K562 (cell line): ENCODE results near the gene TMEM131. TPM values are rescaled to one million over a fixed set of nuclear protein-coding genes. Genes with fewer than 3 reads are reported as not detected.
"Not testable (repeated sequence)": the region's sequence is repeated elsewhere in the genome, so short reads cannot be mapped to it uniquely, and the experiment has no call there.

Source experiments
- ATAC-seq: fragments of 200-7000 bp; cut with Tn5 transposase; 3 replicates; pipeline ENCODE4 v1.9.1; 2020; ENCODE audit warnings: moderate library complexity
- BruUV-seq: library from RNA; stranded (reverse); fragments of 400-500 nt; replicated peaks from 2 replicates; lab custom pipeline; 2021; lab: Mats Ljungman, UMichigan
- CTCF ChIA-PET: fragments of 300-600 bp; formaldehyde crosslinking; extraction: SDS; loops from one replicate; lab custom pipeline; 2021; ENCODE audit warnings: low intra/inter-chr PET ratio; lab: Yijun Ruan, JAX
- POLR2A ChIA-PET: fragments of 300-600, 350-650 bp; sonication (Branson Sonifier 250); formaldehyde crosslinking; extraction: SDS; loops from one replicate; lab custom pipeline; 2021; ENCODE audit warnings: antibody characterized with exemption, inconsistent platforms; lab: Yijun Ruan, JAX
- DNase-seq, 4 experiments: peaks; one replicate each; pipeline versions ENCODE4 v3.0.0 to v3.0.0-alpha.2; 2011 to 2018; ENCODE audit warnings: low spot score in 3 of 4, mixed read lengths in 3 of 4; ENCODE audit errors: extremely low read depth in 1 of 4
- FAIRE-seq: peaks from 2 replicates; lab custom pipeline; 2011; peaks lifted over from hg19 to GRCh38; lab: Jason Lieb, UNC
- H2AFZ ChIP-seq: 2 replicates; pipeline ENCODE4 v1.6.0; 2011; ENCODE audit warnings: low read depth, low read length, control low read depth, inconsistent platforms
- H3K27ac ChIP-seq: fragments of 200-600 bp; 3 replicates; pipeline ENCODE4 v1.8.0; 2011; ENCODE audit warnings: low read depth, mild to moderate bottlenecking, control low read depth, inconsistent platforms, low read length, moderate library complexity, mixed read lengths; ENCODE audit errors: extremely low read depth
- H3K27me3 ChIP-seq, 2 experiments: fragments of 300-600 bp in 1 of 2; 2 replicates in 1 of 2; 3 replicates in 1 of 2; pipeline versions ENCODE4 v1.6.0 to v1.8.0; 2011; ENCODE audit warnings: inconsistent platforms in 2 of 2, low read length in 2 of 2, mild to moderate bottlenecking in 1 of 2, mixed read lengths in 1 of 2, moderate library complexity in 1 of 2; ENCODE audit not compliant: control insufficient read depth in 2 of 2, insufficient read depth in 2 of 2
- H3K36me3 ChIP-seq: fragments of 300-600 bp; 3 replicates; pipeline ENCODE4 v1.8.0; 2011; ENCODE audit warnings: mild to moderate bottlenecking, low read length, inconsistent platforms; ENCODE audit not compliant: control insufficient read depth, insufficient read depth
- H3K4me1 ChIP-seq, 2 experiments: fragments of 200-600 bp in 1 of 2; replicated peaks in 1 of 2; 2 replicates in 1 of 2; 3 replicates in 1 of 2; pipeline versions ENCODE4 v1.5.1 to v1.8.0; 2011; ENCODE audit warnings: inconsistent platforms in 2 of 2, low read length in 2 of 2, mild to moderate bottlenecking in 1 of 2, mixed read lengths in 1 of 2, moderate library complexity in 1 of 2; ENCODE audit not compliant: control insufficient read depth in 2 of 2, insufficient read depth in 2 of 2
- H3K4me2 ChIP-seq: 2 replicates; pipeline ENCODE4 v1.6.1; 2011; ENCODE audit warnings: low read length, control low read depth, inconsistent platforms, mixed read lengths; ENCODE audit not compliant: insufficient read depth
- H3K4me3 ChIP-seq: fragments of 200-600 bp; sonication (generic), shearing (Covaris generic); 2 replicates; pipeline ENCODE4 v1.5.1; 2016; ENCODE audit warnings: control low read depth, inconsistent platforms
- H3K79me2 ChIP-seq: fragments of 200-600 bp; 3 replicates; pipeline ENCODE4 v1.8.0; 2011; ENCODE audit warnings: low read length, inconsistent platforms; ENCODE audit not compliant: control insufficient read depth, insufficient read depth
- H3K9ac ChIP-seq, 2 experiments: 2 replicates each; pipeline versions ENCODE4 v1.6.0 to v1.6.1; 2011; ENCODE audit warnings: low read depth in 2 of 2, low read length in 2 of 2, control low read depth in 1 of 2, inconsistent platforms in 1 of 2, mild to moderate bottlenecking in 1 of 2, mixed read lengths in 1 of 2; ENCODE audit not compliant: insufficient read depth in 1 of 2
- H3K9me1 ChIP-seq: one replicate; pipeline ENCODE4 v1.6.0; 2011; ENCODE audit warnings: inconsistent platforms, mild to moderate bottlenecking, low read length, moderate library complexity; ENCODE audit not compliant: control insufficient read depth, insufficient read depth
- H3K9me3 ChIP-seq: replicated peaks from 2 replicates; pipeline ENCODE4 v1.5.1; 2011; ENCODE audit warnings: low read depth, low read length, inconsistent platforms; ENCODE audit not compliant: control insufficient read depth, insufficient read depth
- H4K20me1 ChIP-seq: replicated peaks from 2 replicates; pipeline ENCODE4 v1.6.1; 2011; ENCODE audit warnings: low read length, inconsistent platforms, mixed read lengths; ENCODE audit not compliant: control insufficient read depth, insufficient read depth
- ATF1 ChIP-seq, 2 experiments: fragments of 450-650 bp in 1 of 2; IDR thresholded peaks; 2 replicates each; pipeline ENCODE4 v1.6.1; 2016; ENCODE audit warnings: missing compliant biosample characterization in 1 of 2, missing genetic modification characterization in 1 of 2
- GATAD2A ChIP-seq: fragments of 450-650 bp; IDR thresholded peaks from 2 replicates; pipeline ENCODE4 v1.6.1; 2017
- HDAC2 ChIP-seq: fragments of 450-650 bp; IDR thresholded peaks from 2 replicates; pipeline ENCODE4 v1.6.1; 2016; ENCODE audit warnings: mild to moderate bottlenecking
- KLF6 ChIP-seq: fragments of 250-450 bp; sonication (Bioruptor Pico); IDR thresholded peaks from 2 replicates; pipeline ENCODE4 v1.4.0; 2020; ENCODE audit warnings: mild to moderate bottlenecking, moderate library complexity, borderline replicate concordance
- NFE2L1 ChIP-seq: fragments of 450-650 bp; IDR thresholded peaks from 2 replicates; pipeline ENCODE4 v1.6.1; 2016; ENCODE audit warnings: missing genetic modification characterization, low read depth, mild to moderate bottlenecking, missing compliant biosample characterization, moderate library complexity, borderline replicate concordance
- PYGO2 ChIP-seq: fragments of 450-650 bp; IDR thresholded peaks from 2 replicates; pipeline ENCODE4 v1.6.1; 2016; ENCODE audit warnings: mild to moderate bottlenecking, missing genetic modification characterization, moderate library complexity, missing compliant biosample characterization
- RFX7 ChIP-seq: fragments of 250-450 bp; sonication (Bioruptor Pico); IDR thresholded peaks from 2 replicates; pipeline ENCODE4 v1.5.1; 2021; ENCODE audit warnings: mild to moderate bottlenecking
- RHOXF2B ChIP-seq: fragments of 250-450 bp; sonication (Bioruptor Pico); conservative IDR thresholded peaks from 2 replicates; pipeline ENCODE4 v1.5.1; 2021
- SMAD3 ChIP-seq: fragments of 450-650 bp; formaldehyde crosslinking; conservative IDR thresholded peaks from 2 replicates; pipeline ENCODE4 v1.4.0; 2020; ENCODE audit warnings: mild to moderate bottlenecking
- SRF ChIP-seq, 2 experiments: fragments of 250-450, 450-650 bp in 1 of 2; sonication (Bioruptor Pico) in 1 of 2; sonication (generic) in 1 of 2; formaldehyde crosslinking; IDR thresholded peaks; 2 replicates each; pipeline versions ENCODE4 v1.5.0 to v1.5.1; 2020 to 2022; ENCODE audit warnings: mild to moderate bottlenecking in 1 of 2, missing genetic modification reagents in 1 of 2
- VEZF1 ChIP-seq: fragments of 200-800 bp; sonication (Bioruptor generic); IDR thresholded peaks from 2 replicates; pipeline ENCODE4 v1.6.1; 2017; ENCODE audit warnings: missing genetic modification characterization, missing compliant biosample characterization
- ZBTB34 ChIP-seq: fragments of 250-450 bp; sonication (Bioruptor Pico); IDR thresholded peaks from 2 replicates; pipeline ENCODE4 v1.8.0; 2021; ENCODE audit warnings: mild to moderate bottlenecking, moderate library complexity
- ZNF197 ChIP-seq: fragments of 200-800 bp; sonication (Bioruptor generic); IDR thresholded peaks from 2 replicates; pipeline ENCODE4 v1.6.1; 2016; ENCODE audit warnings: low read depth, missing genetic modification characterization, missing compliant biosample characterization
- ZNF239 ChIP-seq: fragments of 250-450 bp; sonication (Bioruptor Pico); IDR thresholded peaks from 2 replicates; pipeline ENCODE4 v1.4.0; 2020; ENCODE audit warnings: mild to moderate bottlenecking
- WGBS: fragments of 100-300 bp; shearing (Covaris generic); methylation state at CpG from one replicate; pipeline ENCODE4 v1.1.6; 2016; ENCODE audit warnings: low coverage, mixed read lengths; ENCODE audit not compliant: insufficient coverage; ENCODE audit errors: missing lambda C conversion rate; 5-methylcytosine and 5-hydroxymethylcytosine counted together
- in situ Hi-C: fragments of 300-500 bp; cut with MboI; formaldehyde crosslinking; loops from 4 replicates; pipeline ENCODE4 v1.15.0; 2018; ENCODE audit warnings: inconsistent platforms, mixed read lengths
- intact Hi-C: fragments of 100-400 bp; cut with micrococcal nuclease; formaldehyde crosslinking; loops from 2 replicates; pipeline ENCODE4 v1.14.2; 2022
- polyA plus RNA-seq, 8 experiments: library from polyadenylated mRNA; depleted of rRNA in 4 of 8; stranded (reverse) in 5 of 8; unstranded in 3 of 8; fragments of >200 nt; fragmentation: Nextera tagmentation in 2 of 8; fragmentation: Illumina TruSeq in 1 of 8; extraction: Ambion mirVana in 2 of 8; extraction: Trizol in 1 of 8; gene quantifications; 2 replicates each; pipeline versions ENCODE4 v1.2.1 to v1.2.3, GENCODE V29; 2011 to 2014; ENCODE audit warnings: inconsistent platforms in 1 of 8, missing spikeins in 1 of 8
- total RNA-seq, 7 experiments: library from RNA; depleted of rRNA in 6 of 7; stranded (reverse); fragments of >200 nt in 6 of 7; fragmentation: Illumina TruSeq in 2 of 7; extraction: Trizol in 2 of 7; gene quantifications; 2 replicates each; pipeline versions ENCODE4 v1.2.1 to v1.2.3, GENCODE V29; 2011 to 2021; ENCODE audit warnings: low replicate concordance in 1 of 7
- TF ChIP-seq, protein P1 (sequence below): fragments of 450-650 bp; conservative IDR thresholded peaks from 2 replicates; pipeline ENCODE4 v1.6.1; 2016; ENCODE audit warnings: missing genetic modification characterization, low read depth, mild to moderate bottlenecking, missing compliant biosample characterization, moderate library complexity
- TF ChIP-seq, protein P2 (sequence below): fragments of 250-450 bp; sonication (Bioruptor Pico); IDR thresholded peaks from 2 replicates; pipeline ENCODE4 v1.5.1; 2021; ENCODE audit warnings: mild to moderate bottlenecking

TMEM131 gene
- total and polyA plus RNA-seq, 9 of the 15 experiments (the other 6 are each of a cell fraction or from before 2014, with no cell fraction given), result 2.5 to 21.1 (median 12.4) TPM

DNA sequence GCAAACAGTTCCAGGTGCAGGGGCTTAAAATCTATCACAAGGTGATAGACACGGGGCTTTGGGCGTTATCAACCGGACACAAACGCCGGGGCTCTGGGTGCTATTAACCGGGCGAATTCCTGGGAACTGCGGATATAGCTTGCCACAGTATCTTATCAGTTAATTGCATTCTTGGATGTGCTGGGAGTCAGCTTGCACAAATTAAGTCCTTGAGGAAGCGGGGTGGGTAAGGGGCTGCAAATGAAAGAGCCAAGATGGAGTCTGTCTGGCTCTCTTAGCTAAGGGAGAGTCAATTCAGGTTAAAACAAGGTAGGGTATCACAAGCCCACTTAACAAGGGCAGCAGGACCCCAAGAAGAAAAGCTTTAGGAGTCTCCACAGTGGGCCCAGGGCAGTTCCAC, 283.6 kb downstream of the TMEM131 start:
- ATAC-seq; FAIRE-seq; H3K9me3 ChIP-seq; POLR2A ChIA-PET; H4K20me1 ChIP-seq; in situ Hi-C loops; BruUV-seq; intact Hi-C loops; H3K79me2 ChIP-seq; H3K4me2 ChIP-seq; CTCF ChIA-PET; H3K27me3 ChIP-seq; H3K4me3 ChIP-seq; H2AFZ ChIP-seq; H3K27ac ChIP-seq; H3K9me1 ChIP-seq; H3K36me3 ChIP-seq; TF ChIP-seq ATF1 (CRISPR knock-in tag; IDR thresholded peaks at IDR 0.05): not testable (repeated sequence)
- DNase-seq, result peak in 1 of 4 experiments; percentile 51
- Histone ChIP-seq H3K9ac (peak overlapping the region in 1 of 2 experiments; percentile 78; a peak in 2 of 4 replicates), H3K4me1 (peaks cover 24 to 47% of the 10 kb centered on the region in 2 experiments)
- 0% methylated on average over 9 of the region's 9 CpGs for WGBS
- 0 out of 2 replicates have a peak, but pooled peaks have one; percentile 61 for TF ChIP-seq GATAD2A
- TF ChIP-seq RFX7 (CRISPR knock-in tag), result peak; percentile 43; the same call in 1 of the 2 replicates
- TF ChIP-seq KLF6 (CRISPR knock-in tag), result peak; percentile 97
- TF ChIP-seq NFE2L1 (tag), result peak; percentile 34; the same call in 1 of the 2 replicates
- peak; percentile 45 for TF ChIP-seq ATF1 (tag; IDR thresholded peaks at IDR 0.05)
- TF ChIP-seq HDAC2, result 0 out of 2 replicates have a peak, but pooled peaks have one; percentile 48
- TF ChIP-seq ZBTB34 (CRISPR knock-in tag), result peak; percentile 81
- TF ChIP-seq SRF (CRISPR knock-in tag; IDR thresholded peaks at IDR 0.05), result 0 out of 4 replicates have a peak, but pooled peaks of 1 of the 2 experiments have one; percentile 30
- peak; percentile 97 for TF ChIP-seq RHOXF2B
- peak; percentile 85 for TF ChIP-seq ZNF197 (CRISPR knock-in tag)
- TF ChIP-seq PYGO2 (tag), result peak; percentile 74; the same call in 1 of the 2 replicates
- TF ChIP-seq, protein P1, sequence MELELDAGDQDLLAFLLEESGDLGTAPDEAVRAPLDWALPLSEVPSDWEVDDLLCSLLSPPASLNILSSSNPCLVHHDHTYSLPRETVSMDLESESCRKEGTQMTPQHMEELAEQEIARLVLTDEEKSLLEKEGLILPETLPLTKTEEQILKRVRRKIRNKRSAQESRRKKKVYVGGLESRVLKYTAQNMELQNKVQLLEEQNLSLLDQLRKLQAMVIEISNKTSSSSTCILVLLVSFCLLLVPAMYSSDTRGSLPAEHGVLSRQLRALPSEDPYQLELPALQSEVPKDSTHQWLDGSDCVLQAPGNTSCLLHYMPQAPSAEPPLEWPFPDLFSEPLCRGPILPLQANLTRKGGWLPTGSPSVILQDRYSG (tag), result 0 out of 2 replicates have a peak, but pooled peaks have one; percentile 74
- TF ChIP-seq, protein P2, sequence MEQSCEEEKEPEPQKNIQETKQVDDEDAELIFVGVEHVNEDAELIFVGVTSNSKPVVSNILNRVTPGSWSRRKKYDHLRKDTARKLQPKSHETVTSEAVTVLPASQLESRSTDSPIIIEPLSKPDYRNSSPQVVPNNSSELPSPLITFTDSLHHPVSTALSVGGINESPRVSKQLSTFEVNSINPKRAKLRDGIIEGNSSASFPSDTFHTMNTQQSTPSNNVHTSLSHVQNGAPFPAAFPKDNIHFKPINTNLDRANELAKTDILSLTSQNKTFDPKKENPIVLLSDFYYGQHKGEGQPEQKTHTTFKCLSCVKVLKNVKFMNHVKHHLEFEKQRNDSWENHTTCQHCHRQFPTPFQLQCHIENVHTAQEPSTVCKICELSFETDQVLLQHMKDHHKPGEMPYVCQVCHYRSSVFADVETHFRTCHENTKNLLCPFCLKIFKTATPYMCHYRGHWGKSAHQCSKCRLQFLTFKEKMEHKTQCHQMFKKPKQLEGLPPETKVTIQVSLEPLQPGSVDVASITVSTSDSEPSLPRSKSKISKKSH (CRISPR knock-in tag), result peak; percentile 51; the same call in 1 of the 2 replicates
- TF ChIP-seq VEZF1 (CRISPR knock-in tag), result 0 out of 2 replicates have a peak, but pooled peaks have one; percentile 14
- peak; percentile 85 for TF ChIP-seq SMAD3 (CRISPR knock-in tag)
- TF ChIP-seq ZNF239 (CRISPR knock-in tag), result peak; percentile 88
